ENCODE results near the gene ANKIB1. TPM values are rescaled to one million over a fixed set of nuclear protein-coding genes. Genes with fewer than 3 reads are reported as not detected.

The ANKIB1 gene
- total and polyA plus RNA-seq, 2 donors (not counting 1 experiment from before 2014, with no cell fraction given), result 53.4 to 60.4 TPM

- Histone ChIP-seq H3K27ac (ENCODE audit: insufficient read depth, low read length) (no peak overlapping the region), H3K4me1 (ENCODE audit: control insufficient read depth, extremely low read depth, insufficient read depth, low read length) (no peaks in the 10 kb centered on the region), H3K4me3 (replicated peaks in 1 of 4; ENCODE audit: control extremely low read depth in 1 of 4, insufficient read depth in 1 of 4, low read depth in 3 of 4, low read length in 4 of 4) (no peak overlapping the region), H3K4me2 (ENCODE audit: extremely low read depth, insufficient read depth, low read length) (no peak overlapping the region), H4K20me1 (ENCODE audit: control insufficient read depth, extremely low read depth, insufficient read depth, low read length) (no peaks in the 10 kb centered on the region), H3K27me3 (ENCODE audit: control insufficient read depth, insufficient read depth, low read length) (no peaks in the 10 kb centered on the region), H3K79me2 (ENCODE audit: control insufficient read depth, insufficient read depth, low read length) (no peaks in the 10 kb centered on the region), H3K9ac (ENCODE audit: insufficient read depth, low read length) (no peak overlapping the region), H3K9me3 (ENCODE audit: control insufficient read depth, insufficient read depth, low read depth, low read length) (no peaks in the 10 kb centered on the region), H3K36me3 (ENCODE audit: control insufficient read depth, insufficient read depth, low read length) (peaks cover 2% of the 10 kb centered on the region), H2AFZ (ENCODE audit: low read length) (no peak overlapping the region)
- no peak for DNase-seq (ENCODE audit: low read depth in 2 of 2)
- TF ChIP-seq CTCF (conservative IDR thresholded peaks at IDR 0.05 in 1 of 2, IDR thresholded peaks at IDR 0.05 in 1 of 2; ENCODE audit: low read depth in 1 of 2, low read length in 2 of 2) (no peak), EZH2 (IDR thresholded peaks at IDR 0.05; ENCODE audit: low read length, missing control alignments) (no peak)
Observed at GRCh38 chr7:92343714-92344113, 97.9 kb downstream of the ANKIB1 start.

- H4K20me1 ChIP-seq (ENCODE audit: control insufficient read depth, extremely low read depth, insufficient read depth, low read length), result no peaks in the 10 kb centered on the region
- no peaks in the 10 kb centered on the region for H3K79me2 ChIP-seq (ENCODE audit: control insufficient read depth, insufficient read depth, low read length)
- H3K4me1 ChIP-seq (ENCODE audit: control insufficient read depth, extremely low read depth, insufficient read depth, low read length), result no peaks in the 10 kb centered on the region
- H2AFZ ChIP-seq (ENCODE audit: low read length), result no peak overlapping the region
- no peak overlapping the region for H3K4me3 ChIP-seq (replicated peaks in 1 of 4; ENCODE audit: control extremely low read depth in 1 of 4, insufficient read depth in 1 of 4, low read depth in 3 of 4, low read length in 4 of 4)
- no peak overlapping the region for H3K4me2 ChIP-seq (ENCODE audit: extremely low read depth, insufficient read depth, low read length)
- no peaks in the 10 kb centered on the region for H3K36me3 ChIP-seq (ENCODE audit: control insufficient read depth, insufficient read depth, low read length)
- no peak for DNase-seq (ENCODE audit: low read depth in 2 of 2)
- H3K27me3 ChIP-seq (ENCODE audit: control insufficient read depth, insufficient read depth, low read length), result no peaks in the 10 kb centered on the region
- no peaks in the 10 kb centered on the region for H3K9me3 ChIP-seq (ENCODE audit: control insufficient read depth, insufficient read depth, low read depth, low read length)
- no peak overlapping the region for H3K9ac ChIP-seq (ENCODE audit: insufficient read depth, low read length)
- no peak overlapping the region for H3K27ac ChIP-seq (ENCODE audit: insufficient read depth, low read length)
- no peak for TF ChIP-seq EZH2 (IDR thresholded peaks at IDR 0.05; ENCODE audit: low read length, missing control alignments)
- TF ChIP-seq CTCF (conservative IDR thresholded peaks at IDR 0.05 in 1 of 2, IDR thresholded peaks at IDR 0.05 in 1 of 2; ENCODE audit: low read depth in 1 of 2, low read length in 2 of 2), result no peak
Observed at GRCh38 chr7:92352009-92352408, 106.2 kb downstream of the ANKIB1 start.

- Histone ChIP-seq H3K9me3 (ENCODE audit: control insufficient read depth, insufficient read depth, low read depth, low read length) (no peaks in the 10 kb centered on the region), H4K20me1 (ENCODE audit: control insufficient read depth, extremely low read depth, insufficient read depth, low read length) (no peaks in the 10 kb centered on the region), H3K4me3 (replicated peaks in 1 of 4; ENCODE audit: control extremely low read depth in 1 of 4, insufficient read depth in 1 of 4, low read depth in 3 of 4, low read length in 4 of 4) (no peak overlapping the region), H3K27ac (ENCODE audit: insufficient read depth, low read length) (no peak overlapping the region), H3K4me2 (ENCODE audit: extremely low read depth, insufficient read depth, low read length) (no peak overlapping the region), H3K36me3 (ENCODE audit: control insufficient read depth, insufficient read depth, low read length) (no peaks in the 10 kb centered on the region), H2AFZ (ENCODE audit: low read length) (no peak overlapping the region), H3K27me3 (ENCODE audit: control insufficient read depth, insufficient read depth, low read length) (no peaks in the 10 kb centered on the region), H3K9ac (ENCODE audit: insufficient read depth, low read length) (no peak overlapping the region), H3K79me2 (ENCODE audit: control insufficient read depth, insufficient read depth, low read length) (no peaks in the 10 kb centered on the region), H3K4me1 (ENCODE audit: control insufficient read depth, extremely low read depth, insufficient read depth, low read length) (no peaks in the 10 kb centered on the region)
- no peak for DNase-seq (ENCODE audit: low read depth in 2 of 2)
- no peak for TF ChIP-seq CTCF (conservative IDR thresholded peaks at IDR 0.05 in 1 of 2, IDR thresholded peaks at IDR 0.05 in 1 of 2; ENCODE audit: low read depth in 1 of 2, low read length in 2 of 2)
- TF ChIP-seq EZH2 (IDR thresholded peaks at IDR 0.05; ENCODE audit: low read length, missing control alignments), result no peak
Observed at GRCh38 chr7:92354214-92354613, 108.4 kb downstream of the ANKIB1 start.
